NT2/D1 (cell line): ENCODE results near the gene SQOR.

Experiments used
- SUZ12 ChIP-seq: IDR thresholded peaks from 2 replicates; pipeline ENCODE4 v1.6.1; 2011; ENCODE audit not compliant: insufficient read length, insufficient read depth; ENCODE audit errors: extremely low read depth
- YY1 ChIP-seq: IDR thresholded peaks from 2 replicates; pipeline ENCODE4 v1.6.1; 2011; ENCODE audit not compliant: insufficient read length, insufficient read depth

- TF ChIP-seq YY1 (no peak), SUZ12 (no peak)
Observed at GRCh38 chr15:45611305-45611704, 23.5 kb upstream of the SQOR start.
